Hematopoietic multipotent progenitor cell treated with erythropoietin and hydrocortisone succinate and interleukin-3 and kit ligand, for 8 days (in vitro differentiated cells): ENCODE results near the gene CTSL.
"Not testable (repeated sequence)": the region's sequence is repeated elsewhere in the genome, so short reads cannot be mapped to it uniquely, and the experiment has no call there.

Experiments used
- DNase-seq: peaks from one replicate; pipeline ENCODE4 v3.0.0-alpha.2; 2015

Gene CTSL

GRCh38 chr9:87722393-87723088 is 3.4 kb upstream of the CTSL start:
- no peak for DNase-seq

- peak; percentile 54 for DNase-seq
These were observed 491 bp upstream of the CTSL start for GRCh38 chr9:87725356-87725899.

GRCh38 chr9:87729246-87729645 is 3.3 kb downstream of the CTSL start:
- no peak for DNase-seq

- no peak for DNase-seq
These were observed 5.4 kb downstream of the CTSL start for GRCh38 chr9:87731321-87731720.

GRCh38 chr9:87732344-87732743 is 6.4 kb downstream of the CTSL start:
- DNase-seq: no peak

- no peak for DNase-seq
These were observed 6.8 kb downstream of the CTSL start for GRCh38 chr9:87732756-87733155.

GRCh38 chr9:87733273-87734052 is 7.5 kb downstream of the CTSL start:
- DNase-seq: no peak

GRCh38 chr9:87734106-87734505 is 8.2 kb downstream of the CTSL start:
- no peak for DNase-seq

- peak; percentile 55 for DNase-seq
These were observed 13.6 kb downstream of the CTSL start for GRCh38 chr9:87739546-87739945.

- DNase-seq: peak; percentile 77
These were observed 14.3 kb downstream of the CTSL start for GRCh38 chr9:87740209-87740608.

GRCh38 chr9:87741326-87741725 is 15.4 kb downstream of the CTSL start:
- no peak for DNase-seq

- DNase-seq: no peak
These were observed 16.0 kb downstream of the CTSL start for GRCh38 chr9:87741891-87742290.

- DNase-seq: peak; percentile 91
These were observed 17.0 kb downstream of the CTSL start for GRCh38 chr9:87742813-87743428.

GRCh38 chr9:87744247-87744646 is 18.3 kb downstream of the CTSL start:
- DNase-seq: not testable (repeated sequence)

- no peak for DNase-seq
These were observed 20.3 kb downstream of the CTSL start for GRCh38 chr9:87746186-87746585.

GRCh38 chr9:87748881-87749280 is 23.0 kb downstream of the CTSL start:
- DNase-seq: no peak

- DNase-seq: no peak
These were observed 23.6 kb downstream of the CTSL start for GRCh38 chr9:87749335-87750035.

GRCh38 chr9:87750726-87751125 is 24.8 kb downstream of the CTSL start:
- no peak for DNase-seq

GRCh38 chr9:87751423-87751822 is 25.5 kb downstream of the CTSL start:
- DNase-seq: no peak

- DNase-seq: no peak
These were observed 25.9 kb downstream of the CTSL start for GRCh38 chr9:87751868-87752267.

GRCh38 chr9:87753313-87753712 is 27.4 kb downstream of the CTSL start:
- no peak for DNase-seq

- DNase-seq: not testable (repeated sequence)
These were observed 32.4 kb downstream of the CTSL start for GRCh38 chr9:87758330-87758729.

GRCh38 chr9:87759980-87760379 is 34.1 kb downstream of the CTSL start:
- DNase-seq: not testable (repeated sequence)
